NCI-H1417 treated with DMSO at 0.1 percent for 48 hours (cell line): ENCODE measurements around the gene KLHL8.
"Not testable (repeated sequence)": the region's sequence is repeated elsewhere in the genome, so short reads cannot be mapped to it uniquely, and the experiment has no call there.

Source experiments
- DNase-seq: peaks from one replicate; lab custom pipeline; 2025; lab: John Stamatoyannopoulos, UW

Gene KLHL8

GRCh38 chr4:87228262-87228860, 7.9 kb upstream of the KLHL8 start:
- DNase-seq: no peak

GRCh38 chr4:87227751-87228151, 7.3 kb upstream of the KLHL8 start:
- no peak for DNase-seq

GRCh38 chr4:87225936-87226335, 5.5 kb upstream of the KLHL8 start:
- DNase-seq: no peak

GRCh38 chr4:87224141-87224923, 3.9 kb upstream of the KLHL8 start:
- DNase-seq: no peak

GRCh38 chr4:87219632-87220093, 755 bp downstream of the KLHL8 start:
- no peak for DNase-seq

DNA sequence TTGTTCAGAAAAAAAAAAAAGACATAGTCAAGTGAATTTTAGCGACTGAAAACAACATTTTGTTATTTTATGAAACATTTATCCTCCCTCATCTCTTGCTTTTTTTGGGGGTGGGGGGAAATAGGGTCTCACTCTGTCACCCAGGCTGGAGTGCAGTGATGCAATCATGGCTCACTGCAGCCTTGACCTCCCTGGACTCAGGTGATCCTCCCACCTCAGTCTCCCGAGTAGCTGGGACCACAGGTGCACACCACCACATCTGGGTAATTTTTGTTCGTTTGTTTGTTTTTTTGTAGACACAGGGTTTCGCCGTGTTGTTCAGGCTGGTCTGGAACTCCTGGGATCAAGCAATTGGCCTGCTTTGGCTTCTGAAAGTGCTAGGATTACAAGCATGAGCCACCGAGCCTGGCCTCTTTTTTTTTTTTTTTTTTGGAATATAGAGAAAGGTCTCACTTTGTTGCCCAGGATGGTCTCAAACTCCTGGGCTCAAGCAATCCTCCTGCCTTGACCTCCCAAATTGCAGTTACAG, 3.1 kb downstream of the KLHL8 start:
- not testable (repeated sequence) for DNase-seq

DNA sequence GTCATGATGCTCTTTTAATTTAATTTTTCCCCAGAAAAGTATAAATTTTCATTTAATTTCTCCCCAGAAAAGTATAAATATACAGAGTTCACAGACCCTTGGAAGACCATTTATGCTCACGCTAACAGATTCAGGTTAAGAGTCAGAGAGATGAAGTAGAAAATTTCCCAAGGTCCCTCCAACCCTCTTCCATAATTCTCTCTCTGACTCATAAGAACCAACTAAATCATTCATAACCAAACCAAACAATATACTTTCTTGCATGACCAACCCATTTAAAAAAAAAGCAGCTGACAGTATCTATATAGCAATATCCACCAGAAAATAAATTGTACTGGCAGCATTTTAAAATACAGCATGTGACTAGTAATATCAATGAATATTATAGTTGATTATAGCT, 3.9 kb downstream of the KLHL8 start:
- no peak for DNase-seq

GRCh38 chr4:87213421-87214075, 6.9 kb downstream of the KLHL8 start:
- DNase-seq: no peak

DNA sequence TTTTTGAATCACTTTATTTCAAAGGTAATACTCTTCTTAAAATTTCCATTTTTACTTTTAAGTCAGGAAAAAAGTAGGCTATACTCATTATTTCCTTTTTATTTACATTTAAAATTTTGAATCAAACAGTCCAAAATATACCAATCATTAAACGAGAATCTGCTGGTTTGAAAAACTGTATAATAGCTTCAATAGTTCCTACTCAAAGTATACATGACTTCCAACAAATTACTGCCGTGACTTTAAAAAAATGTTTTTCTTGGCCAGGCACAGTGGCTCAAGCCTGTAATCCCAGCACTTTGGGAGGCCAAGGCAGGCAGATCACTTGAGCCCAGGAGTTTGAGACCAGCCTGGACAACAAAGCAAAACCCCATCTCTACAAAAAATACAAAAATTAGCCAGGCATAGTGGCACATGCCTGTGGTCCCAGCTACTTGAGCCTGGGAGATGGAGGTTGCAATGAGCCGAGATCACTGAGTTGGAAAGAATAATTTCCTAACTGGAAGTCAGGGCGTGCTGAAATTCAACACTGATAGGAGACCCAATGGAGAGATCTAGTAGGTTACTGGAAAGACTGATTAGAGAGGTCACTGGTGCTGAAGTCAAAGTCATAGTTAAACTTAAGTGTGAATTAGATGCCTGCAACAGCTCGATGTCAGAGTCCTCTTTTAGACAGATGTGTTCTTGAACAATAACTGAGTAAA, 9.0 kb downstream of the KLHL8 start:
- DNase-seq: no peak

GRCh38 chr4:87209696-87210095, 10.7 kb downstream of the KLHL8 start:
- DNase-seq: no peak

DNA sequence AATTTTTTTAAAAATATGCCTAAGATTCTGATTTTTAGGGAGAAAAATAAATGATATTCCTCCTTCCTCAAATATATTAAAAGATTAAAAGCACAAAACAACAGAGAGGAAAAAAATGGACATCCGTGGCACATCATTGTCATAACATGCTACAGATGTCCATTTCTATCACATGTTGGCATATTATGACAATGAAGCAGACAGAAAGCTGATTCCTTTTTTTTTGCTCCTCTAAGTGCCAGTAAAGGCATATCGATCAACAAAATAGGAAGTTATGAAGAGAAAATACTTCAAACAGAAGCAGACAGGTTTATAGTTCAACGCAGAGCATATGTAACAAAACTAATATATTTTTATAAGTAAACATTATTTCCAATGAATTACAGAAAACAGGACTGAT, 11.2 kb downstream of the KLHL8 start:
- DNase-seq: no peak

GRCh38 chr4:87204559-87204958, 15.9 kb downstream of the KLHL8 start:
- no peak for DNase-seq

- no peak for DNase-seq
These were observed 23.5 kb downstream of the KLHL8 start for GRCh38 chr4:87196927-87197326.

DNA sequence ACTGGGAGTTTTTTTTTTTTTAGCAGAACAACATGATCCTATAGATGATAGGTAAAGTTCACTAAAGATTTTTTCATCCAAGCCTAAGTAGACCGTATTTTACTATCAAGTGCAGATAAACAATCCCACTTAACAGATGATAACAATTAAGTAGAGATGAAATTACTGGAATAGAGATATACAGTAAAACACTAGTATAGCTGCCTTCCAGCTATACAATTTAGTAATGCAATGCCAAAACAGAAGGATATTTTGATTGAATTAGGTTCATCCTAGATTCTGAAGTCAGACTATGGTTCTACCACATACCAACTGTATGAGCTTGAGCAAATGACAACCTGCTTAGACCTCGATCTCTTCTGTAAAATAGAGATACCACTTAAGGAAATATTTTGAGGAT, 24.3 kb downstream of the KLHL8 start:
- DNase-seq: no peak

DNA sequence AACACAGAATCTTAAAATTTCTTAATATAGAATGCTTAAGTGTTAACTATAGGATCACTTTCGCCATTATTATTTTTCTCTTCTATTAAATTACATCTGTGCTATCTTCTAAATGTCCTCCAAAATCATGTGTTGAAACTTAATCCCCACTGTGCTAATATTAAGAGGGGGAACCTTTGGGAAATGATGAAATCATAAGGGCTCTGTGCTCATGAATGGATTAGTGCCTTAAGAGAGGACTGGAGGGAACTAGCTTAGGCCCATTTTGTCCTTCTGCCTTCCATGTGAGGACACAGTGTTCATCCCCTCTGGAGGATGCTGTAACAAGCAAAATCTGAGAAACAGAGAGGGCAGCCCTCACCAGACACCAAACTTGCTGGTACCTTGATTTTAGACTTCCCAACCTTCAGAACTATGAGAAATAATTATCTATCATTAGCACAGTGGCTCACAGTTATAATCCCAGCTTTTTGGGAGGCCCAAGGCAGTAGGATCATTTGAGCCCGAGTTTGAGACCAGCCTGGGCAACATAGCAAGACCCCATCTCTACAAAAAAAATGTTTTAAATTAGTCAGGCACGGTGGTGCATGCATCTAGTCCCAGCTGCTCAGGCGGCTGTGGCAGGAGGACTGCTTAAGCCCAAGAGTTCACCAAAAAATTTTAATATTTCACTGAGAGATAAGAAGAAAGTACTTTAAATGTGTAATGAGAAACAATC, 26.3 kb downstream of the KLHL8 start:
- DNase-seq: no peak

DNA sequence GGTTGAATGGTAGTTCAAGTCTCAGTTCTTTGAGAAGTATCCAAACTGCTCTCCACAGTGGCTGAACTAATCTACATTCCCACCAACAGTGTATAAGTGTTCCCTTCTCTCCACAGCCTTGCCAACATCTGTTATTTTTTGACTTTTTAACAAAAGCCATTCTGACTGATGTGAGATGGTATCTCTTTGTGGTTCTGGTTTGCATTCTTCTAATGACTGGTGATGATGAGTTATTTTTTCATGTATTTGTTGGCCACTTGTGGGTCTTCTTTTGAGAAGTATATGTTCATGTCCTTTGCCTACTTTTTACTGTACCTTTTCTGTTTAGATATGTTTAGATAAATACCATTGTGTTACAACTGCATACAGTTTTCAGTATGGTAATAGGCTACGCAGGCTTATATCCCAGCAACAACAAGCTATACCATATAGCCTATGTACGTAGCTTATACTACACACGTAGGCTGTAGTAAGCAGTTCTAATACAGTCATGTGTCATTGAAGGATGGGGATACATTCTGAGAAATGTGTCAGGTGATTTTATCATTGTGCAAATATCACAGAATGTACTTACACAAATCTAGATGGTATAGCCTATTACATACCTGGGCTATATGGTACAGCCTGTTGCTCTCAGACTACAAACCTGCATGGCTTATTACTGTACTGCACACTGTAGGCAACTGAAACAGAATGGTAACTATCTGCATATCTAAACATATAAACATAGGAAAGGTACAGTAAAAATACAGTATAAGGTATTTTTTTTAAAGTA, 28.1 kb downstream of the KLHL8 start:
- no peak for DNase-seq

GRCh38 chr4:87188932-87189331, 31.5 kb downstream of the KLHL8 start:
- no peak for DNase-seq

DNA sequence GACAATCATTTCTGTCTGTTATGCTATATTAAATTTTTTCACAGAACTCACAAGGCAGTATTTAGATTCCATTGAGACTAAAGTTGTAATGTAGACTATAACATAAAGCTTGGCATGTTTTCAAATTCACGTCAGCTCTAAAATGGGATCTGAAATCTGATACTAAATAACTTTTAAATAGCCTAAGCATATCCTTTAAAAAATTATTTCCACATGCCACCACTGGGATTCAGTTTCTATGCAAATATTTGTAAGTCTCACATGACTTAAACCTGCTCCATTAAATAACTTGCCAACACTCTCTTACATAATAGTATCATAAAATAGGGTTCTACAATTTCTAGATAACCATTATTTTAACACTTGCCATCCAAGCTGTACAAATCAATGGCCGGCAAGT, 32.4 kb downstream of the KLHL8 start:
- DNase-seq: no peak

DNA sequence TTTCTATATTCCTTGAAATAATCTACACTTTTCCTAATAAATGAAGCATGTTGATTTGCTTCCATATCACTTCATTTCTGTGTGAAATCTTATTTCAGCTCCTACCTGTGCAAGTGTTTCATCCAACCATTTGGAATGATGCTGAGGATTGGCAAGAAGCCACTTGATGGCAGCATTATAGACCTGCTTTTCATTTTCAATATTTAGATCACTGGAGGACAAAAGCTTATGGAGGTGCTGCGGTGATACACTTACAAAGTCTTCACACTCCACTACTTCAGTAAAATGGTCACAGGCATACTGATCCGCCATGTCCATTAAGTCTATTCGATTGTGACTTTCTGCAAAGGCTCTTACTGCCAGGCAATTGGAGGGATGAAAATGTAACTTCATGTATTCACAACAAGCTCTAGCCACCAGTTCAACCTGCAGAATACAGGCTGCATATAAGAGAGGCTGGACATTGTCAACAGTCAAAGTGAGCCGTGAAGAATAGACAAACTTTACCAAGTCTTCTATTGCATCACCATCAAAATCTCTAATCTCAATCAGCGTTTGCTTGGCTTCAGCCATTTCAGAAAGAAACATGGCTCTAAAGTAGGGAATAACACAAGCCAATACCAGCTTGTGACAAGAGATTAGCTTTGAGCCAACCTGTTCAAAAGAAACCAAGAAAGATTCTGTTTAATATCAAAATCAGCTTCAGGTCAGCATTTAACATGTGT, 35.1 kb downstream of the KLHL8 start:
- no peak for DNase-seq

GRCh38 chr4:87180767-87181166, 39.7 kb downstream of the KLHL8 start:
- no peak for DNase-seq
